ENCODE data around the gene FAM199X. TPM values are rescaled to one million over a fixed set of nuclear protein-coding genes. Genes with fewer than 3 reads are reported as not detected.

The FAM199X gene
- total RNA-seq, 1 experiment from 2014 or later: 26.0 TPM

Other genes with a start within 250 kb of the FAM199X start
- 3.1 and 7.7 TPM in 2 replicates for gene TMSB15B, start 203.8 kb upstream of the FAM199X start, total RNA-seq (2014; rRNA removed)
- not detected in 2 replicates for gene H2BW1, start 152.7 kb upstream of the FAM199X start, total RNA-seq (2014; rRNA removed)
- not detected in 2 replicates for gene H2BW2, start 126.5 kb upstream of the FAM199X start, total RNA-seq (2014; rRNA removed)
- 3.5 and 4.6 TPM in 2 replicates for gene TMSB15C, start 90.2 kb upstream of the FAM199X start, total RNA-seq (2014; rRNA removed)
- 0.23 and 5.8 TPM in 2 replicates for gene ZCCHC18, start 53.9 kb upstream of the FAM199X start, total RNA-seq (2014; rRNA removed)
- 6.6 and 12.4 TPM in 2 replicates for gene SLC25A53, start 9.4 kb upstream of the FAM199X start, total RNA-seq (2014; rRNA removed)
- gene ESX1, start 88.5 kb downstream of the FAM199X start, total RNA-seq (2014; rRNA removed): not detected in 2 replicates

All from PC-3 (cell line).